NCI-H1436 (cell line): ENCODE data around the gene FOXF1.
A peak's percentile ranks its signal among the peaks of the same experiment; 100 is the strongest.

Experiments used
- DNase-seq: peaks from one replicate; lab custom pipeline; 2025; lab: John Stamatoyannopoulos, UW

FOXF1 gene

GRCh38 chr16:86517652-86518258 lies 7.4 kb downstream of the FOXF1 start:
- DNase-seq = no peak

- no peak for DNase-seq
Measured at GRCh38 chr16:86519007-86519648, 8.8 kb downstream of the FOXF1 start.

- DNase-seq = peak; percentile 19
Measured at GRCh38 chr16:86519649-86520316, 9.5 kb downstream of the FOXF1 start.

- DNase-seq = no peak
Measured at GRCh38 chr16:86520317-86521210, 10.2 kb downstream of the FOXF1 start.

GRCh38 chr16:86521236-86522197 lies 11.2 kb downstream of the FOXF1 start:
- DNase-seq = no peak

GRCh38 chr16:86522634-86523033 lies 12.3 kb downstream of the FOXF1 start:
- DNase-seq = no peak

- DNase-seq = no peak
Measured at GRCh38 chr16:86523166-86523740, 12.9 kb downstream of the FOXF1 start.

DNA sequence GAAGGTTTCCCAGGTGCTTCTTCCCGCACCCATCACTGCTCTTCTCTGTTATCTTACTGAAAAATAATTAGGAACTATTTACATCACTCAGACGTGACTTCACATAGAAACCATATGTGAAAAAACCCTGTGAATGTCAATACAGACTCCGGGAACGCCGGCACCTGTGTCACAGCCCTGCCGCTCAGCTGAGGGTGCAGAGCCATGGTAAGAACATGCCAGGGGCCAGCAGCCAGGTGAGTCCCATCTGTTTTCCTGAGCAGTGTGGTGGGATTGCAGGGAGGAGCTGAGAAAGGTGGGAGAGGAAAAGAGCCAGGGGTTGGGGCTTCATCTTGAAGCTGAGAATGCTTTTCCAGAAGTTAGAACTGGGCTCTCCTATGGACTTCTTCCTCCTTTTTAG lies 13.7 kb downstream of the FOXF1 start:
- no peak for DNase-seq

DNA sequence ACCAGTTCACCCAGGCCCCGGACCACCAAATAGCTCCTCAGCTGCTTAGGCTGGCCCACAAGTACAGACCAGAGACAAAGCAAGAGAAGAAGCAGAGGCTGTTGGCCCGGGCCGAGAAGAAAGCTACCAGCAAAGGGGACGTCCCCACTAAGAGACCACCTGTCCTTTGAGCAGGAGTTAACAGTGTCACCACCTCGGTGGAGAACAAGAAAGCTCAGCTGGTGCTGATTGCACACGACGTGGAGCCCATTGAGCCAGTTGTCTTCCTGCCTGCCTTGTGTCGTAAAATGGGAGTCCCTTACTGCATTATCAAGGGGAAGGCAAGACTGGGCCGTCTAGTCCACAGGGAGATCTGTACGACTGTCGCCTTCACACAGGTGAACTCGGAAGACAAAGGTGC lies 15.4 kb downstream of the FOXF1 start:
- DNase-seq = no peak

DNA sequence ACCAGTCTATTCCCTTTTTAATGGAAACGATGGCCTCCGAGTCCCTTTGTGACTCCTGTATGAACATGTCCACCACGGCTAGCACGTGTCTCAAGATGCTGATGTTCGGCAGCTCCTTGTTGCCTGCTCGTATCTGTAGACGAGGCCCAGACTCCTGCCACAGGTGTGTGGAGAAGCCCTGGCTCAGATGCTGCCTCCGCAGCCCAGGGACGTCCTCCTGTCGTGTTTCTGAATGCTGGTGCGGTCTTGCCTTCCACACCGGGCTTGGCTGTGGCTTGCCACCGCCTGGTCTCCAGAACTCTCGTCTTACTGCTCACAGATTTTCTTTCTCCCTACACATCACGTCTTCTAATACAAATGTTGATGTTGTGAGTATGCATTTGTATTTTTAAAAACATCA lies 17.0 kb downstream of the FOXF1 start:
- no peak for DNase-seq

- no peak for DNase-seq
Measured at GRCh38 chr16:86528061-86528929, 18.0 kb downstream of the FOXF1 start.

DNA sequence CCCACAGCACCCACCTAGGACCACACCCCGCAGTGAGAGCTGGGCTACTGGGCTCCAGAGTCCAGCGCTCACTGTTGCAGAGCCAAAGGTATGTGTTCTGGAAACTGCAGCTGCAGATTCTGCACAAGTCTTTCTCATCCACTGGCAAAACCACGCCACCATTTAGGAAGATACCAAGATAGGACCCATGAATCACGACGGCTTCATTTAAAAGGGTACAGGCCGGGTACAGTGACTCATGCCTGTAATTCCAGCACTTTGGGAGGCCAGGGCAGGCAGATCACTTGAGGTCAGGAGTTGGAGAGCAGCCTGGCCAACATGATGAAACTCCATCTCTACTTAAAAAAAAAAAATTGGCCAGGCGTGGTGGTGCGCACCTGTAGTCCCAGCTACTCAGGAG lies 18.8 kb downstream of the FOXF1 start:
- no peak for DNase-seq

DNA sequence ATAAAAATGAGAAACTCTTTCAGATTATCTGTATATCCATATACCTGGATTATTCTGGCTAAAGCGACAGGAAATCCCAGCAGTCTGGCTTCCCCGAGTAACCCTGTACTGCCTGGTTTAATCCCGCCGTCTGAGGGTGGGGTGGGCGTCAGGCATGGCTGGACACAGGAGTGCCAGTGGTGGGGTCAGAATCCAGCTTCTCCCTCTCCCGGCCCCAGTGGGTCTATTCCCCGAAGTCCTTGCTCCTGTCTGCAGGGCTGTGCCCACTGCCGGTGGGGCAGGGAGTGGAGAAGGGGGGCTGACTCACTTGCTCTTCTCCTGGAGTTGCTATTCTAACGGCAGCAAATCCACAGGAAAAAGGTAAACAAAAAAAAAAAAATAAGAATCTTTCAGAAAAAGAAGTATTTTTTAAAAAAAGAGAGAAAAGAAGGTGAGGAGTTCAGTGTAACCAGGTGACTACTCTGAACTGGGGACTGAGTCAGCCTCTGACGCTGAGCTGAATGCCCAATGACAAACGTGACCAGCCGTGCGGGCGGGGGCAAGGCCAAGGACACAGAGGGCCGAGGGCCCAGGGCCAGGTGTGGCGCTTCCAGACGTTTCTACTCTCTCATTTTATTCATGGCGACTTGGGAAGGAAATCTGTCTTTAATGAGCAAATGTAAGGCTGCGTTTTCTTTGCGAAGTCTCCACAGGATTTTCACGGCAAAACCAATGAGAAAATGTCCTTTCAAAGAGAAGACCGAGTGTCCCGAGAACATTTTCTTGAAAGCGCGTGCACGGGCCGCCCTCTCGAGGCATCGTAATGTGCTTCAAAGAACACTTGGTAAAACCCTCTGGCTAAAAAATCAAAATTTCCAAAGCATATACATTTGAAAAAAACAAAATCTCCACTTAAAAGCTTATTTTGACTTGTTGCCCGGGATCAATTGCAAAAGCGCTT lies 20.2 kb downstream of the FOXF1 start:
- DNase-seq = no peak

GRCh38 chr16:86531191-86531545 lies 20.8 kb downstream of the FOXF1 start:
- no peak for DNase-seq

GRCh38 chr16:86531641-86532525 lies 21.6 kb downstream of the FOXF1 start:
- no peak for DNase-seq

- DNase-seq = no peak
Measured at GRCh38 chr16:86532526-86532815, 22.1 kb downstream of the FOXF1 start.

GRCh38 chr16:86533076-86533475 lies 22.7 kb downstream of the FOXF1 start:
- no peak for DNase-seq

DNA sequence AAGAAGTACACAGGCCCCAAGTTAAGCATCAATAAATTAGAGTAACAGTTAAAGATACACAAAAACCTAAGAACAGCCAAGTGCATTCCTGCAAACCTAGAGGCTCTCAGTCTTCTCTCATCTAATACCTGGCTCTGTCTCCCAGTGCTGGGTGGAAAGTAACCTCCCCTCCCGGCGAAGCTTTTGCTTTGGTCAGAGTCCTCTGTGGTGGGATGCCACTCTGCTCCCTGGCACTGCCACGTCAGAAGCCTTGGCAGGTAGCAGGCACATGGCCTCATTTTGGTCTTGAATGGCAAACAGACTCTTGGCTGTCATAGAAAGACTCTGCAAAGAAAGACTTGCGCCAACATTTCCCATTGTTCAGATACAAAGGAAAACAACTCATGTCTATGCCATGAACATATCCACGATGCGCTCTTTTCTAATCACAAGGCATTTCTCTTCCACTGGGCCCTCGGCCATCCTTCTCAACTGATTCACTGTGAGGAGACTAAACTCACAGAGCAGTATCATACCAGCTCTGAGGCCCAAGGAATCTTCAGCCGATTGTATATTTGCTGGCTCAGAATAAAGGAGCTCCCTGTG lies 23.5 kb downstream of the FOXF1 start:
- no peak for DNase-seq
